DND-41 (cell line): ENCODE measurements around the gene POLR3B.

Experiments
- CTCF ChIP-seq: IDR thresholded peaks from 2 replicates; pipeline ENCODE4 v1.5.1; 2012; ENCODE audit warnings: borderline replicate concordance, low read length, moderate library complexity, mild to moderate bottlenecking; ENCODE audit not compliant: poor library complexity, severe bottlenecking; ENCODE audit errors: extremely low read depth
- EZH2 ChIP-seq: IDR thresholded peaks from 3 replicates; pipeline ENCODE4 v1.6.1; 2012; ENCODE audit warnings: borderline replicate concordance, low read depth, mild to moderate bottlenecking, moderate library complexity, low read length, inconsistent platforms; ENCODE audit not compliant: severe bottlenecking

- no peak for TF ChIP-seq EZH2
- no peak for TF ChIP-seq CTCF
These were observed 12.2 kb downstream of the POLR3B start for GRCh38 chr12:106369624-106370346.
